H1 (cell line): ENCODE results near the gene ATP2B1. TPM values are rescaled to one million over a fixed set of nuclear protein-coding genes. Genes with fewer than 3 reads are reported as not detected.

ENCODE experiments used
- CTCF ChIA-PET: fragments of 300-600 bp; sonication (Branson Sonifier 250); formaldehyde crosslinking; loops from one replicate; lab custom pipeline; 2021; ENCODE audit not compliant: partially characterized antibody; lab: Charles Lee
- POLR2A ChIA-PET: fragments of 300-600 bp; sonication (Branson Sonifier 250); formaldehyde crosslinking; loops from one replicate; lab custom pipeline; 2021; ENCODE audit warnings: inconsistent platforms; ENCODE audit not compliant: partially characterized antibody; lab: Charles Lee
- DNase-seq, 2 experiments: peaks; one replicate each; pipeline versions ENCODE4 v3.0.0 to v3.0.0-alpha.2; 2010 to 2022; ENCODE audit warnings: low spot score in 2 of 2, low read depth in 1 of 2, mixed read lengths in 1 of 2
- FAIRE-seq: peaks from 2 replicates; lab custom pipeline; 2011; peaks lifted over from hg19 to GRCh38; lab: Jason Lieb, UNC
- H2AFZ ChIP-seq: 2 replicates; pipeline ENCODE4 v1.8.1; 2012; ENCODE audit warnings: low read length, inconsistent platforms
- H2AK5ac ChIP-seq: 2 replicates; pipeline ENCODE4 v1.6.1; 2013; ENCODE audit warnings: low read depth, low read length
- H2BK120ac ChIP-seq: replicated peaks from 2 replicates; pipeline ENCODE3; 2013; ENCODE audit warnings: low read depth, low read length, inconsistent platforms
- H2BK12ac ChIP-seq: 2 replicates; pipeline ENCODE4 v1.6.1; 2013; ENCODE audit warnings: low read depth, low read length
- H2BK15ac ChIP-seq: 2 replicates; pipeline ENCODE4 v1.6.1; 2013; ENCODE audit warnings: low read length
- H2BK20ac ChIP-seq: 2 replicates; pipeline ENCODE4 v1.6.1; 2013; ENCODE audit warnings: low read length
- H2BK5ac ChIP-seq: 2 replicates; pipeline ENCODE4 v1.6.1; 2013; ENCODE audit warnings: low read depth, low read length
- H3K14ac ChIP-seq: 2 replicates; pipeline ENCODE4 v1.6.1; 2013; ENCODE audit warnings: inconsistent platforms; ENCODE audit not compliant: insufficient read length
- H3K18ac ChIP-seq: 2 replicates; pipeline ENCODE4 v1.6.1; 2013; ENCODE audit warnings: low read length; ENCODE audit errors: extremely low read depth
- H3K23ac ChIP-seq: 2 replicates; pipeline ENCODE4 v1.6.1; 2013; ENCODE audit warnings: inconsistent platforms; ENCODE audit not compliant: insufficient read length
- H3K23me2 ChIP-seq: 2 replicates; pipeline ENCODE4 v1.6.1; 2013; ENCODE audit warnings: low read depth, low read length
- H3K27ac ChIP-seq: 2 replicates; pipeline ENCODE4 v1.6.1; 2011; ENCODE audit warnings: low read depth, low read length, inconsistent platforms
- H3K27me3 ChIP-seq, 4 experiments: replicated peaks in 1 of 4; 1 replicate in 1 of 4; 2 replicates in 3 of 4; pipeline versions ENCODE4 v1.6.1 to v1.8.1; 2011 to 2013; ENCODE audit warnings: low read length in 3 of 4, mild to moderate bottlenecking in 3 of 4, inconsistent platforms in 2 of 4, mixed read lengths in 2 of 4, moderate library complexity in 1 of 4; ENCODE audit not compliant: control insufficient read depth in 3 of 4, insufficient read depth in 3 of 4; ENCODE audit errors: extremely low read depth in 1 of 4
- H3K36me3 ChIP-seq, 4 experiments: 2 replicates each; pipeline versions ENCODE4 v1.6.1 to v1.8.1; 2011 to 2013; ENCODE audit warnings: mild to moderate bottlenecking in 4 of 4, low read length in 3 of 4, moderate library complexity in 2 of 4, control low read depth in 1 of 4, inconsistent platforms in 1 of 4; ENCODE audit not compliant: insufficient read depth in 4 of 4, control insufficient read depth in 2 of 4
- H3K4ac ChIP-seq: replicated peaks from 2 replicates; pipeline ENCODE3; 2013; ENCODE audit warnings: low read length, low read depth, mixed read lengths, inconsistent platforms; ENCODE audit not compliant: insufficient read length
- H3K4me1 ChIP-seq, 4 experiments: replicated peaks in 1 of 4; 1 replicate in 1 of 4; 2 replicates in 3 of 4; pipeline versions ENCODE4 v1.6.1 to v1.8.1; 2011 to 2013; ENCODE audit warnings: low read length in 3 of 4, inconsistent platforms in 2 of 4, mixed read lengths in 1 of 4; ENCODE audit not compliant: insufficient read depth in 4 of 4, control insufficient read depth in 3 of 4
- H3K4me2 ChIP-seq, 2 experiments: 2 replicates each; pipeline versions ENCODE4 v1.6.1 to v1.8.1; 2011 to 2013; ENCODE audit warnings: low read depth in 2 of 2, low read length in 2 of 2, control low read depth in 1 of 2, inconsistent platforms in 1 of 2, mild to moderate bottlenecking in 1 of 2; ENCODE audit not compliant: insufficient read depth in 1 of 2
- H3K4me3 ChIP-seq, 4 experiments: fragments of 200-600, 300-600 bp in 1 of 4; sonication (generic), shearing (Covaris generic), sonication (Bioruptor Twin) in 1 of 4; 2 replicates each; pipeline versions ENCODE4 v1.5.1 to v1.8.1; 2011 to 2016; ENCODE audit warnings: low read length in 4 of 4, low read depth in 3 of 4, control low read depth in 2 of 4, inconsistent platforms in 2 of 4, mild to moderate bottlenecking in 2 of 4, mixed read lengths in 1 of 4, moderate library complexity in 1 of 4; ENCODE audit not compliant: insufficient read depth in 2 of 4; ENCODE audit errors: extremely low read depth in 1 of 4
- H3K56ac ChIP-seq: replicated peaks from 2 replicates; pipeline ENCODE3; 2013; ENCODE audit warnings: low read depth, mild to moderate bottlenecking, mixed read lengths, low read length, inconsistent platforms; ENCODE audit not compliant: insufficient read length
- H3K79me1 ChIP-seq: 2 replicates; pipeline ENCODE4 v1.6.1; 2013; ENCODE audit warnings: low read depth, low read length, control low read depth
- H3K79me2 ChIP-seq, 2 experiments: 2 replicates each; pipeline versions ENCODE4 v1.6.1 to v1.8.1; 2012 to 2013; ENCODE audit warnings: low read length in 2 of 2, mild to moderate bottlenecking in 2 of 2, inconsistent platforms in 1 of 2; ENCODE audit not compliant: insufficient read depth in 2 of 2, control insufficient read depth in 1 of 2
- H3K9ac ChIP-seq, 4 experiments: replicated peaks in 1 of 4; 1 replicate in 1 of 4; 2 replicates in 3 of 4; pipeline versions ENCODE4 v1.6.1 to v1.8.1; 2011 to 2013; ENCODE audit warnings: low read depth in 3 of 4, low read length in 3 of 4, control low read depth in 2 of 4, mild to moderate bottlenecking in 2 of 4, moderate library complexity in 2 of 4, inconsistent platforms in 1 of 4; ENCODE audit errors: extremely low read depth in 1 of 4
- H3K9me3 ChIP-seq, 2 experiments: 2 replicates each; pipeline versions ENCODE4 v1.6.1 to v1.8.1; 2012 to 2013; ENCODE audit warnings: mild to moderate bottlenecking in 2 of 2, moderate library complexity in 2 of 2, control low read depth in 1 of 2, inconsistent platforms in 1 of 2, low read depth in 1 of 2, low read length in 1 of 2, mixed read lengths in 1 of 2; ENCODE audit not compliant: insufficient read depth in 2 of 2
- H4K20me1 ChIP-seq, 2 experiments: replicated peaks in 1 of 2; 2 replicates each; pipeline versions ENCODE3 to v1.8.1; 2011 to 2013; ENCODE audit warnings: inconsistent platforms in 2 of 2, low read length in 2 of 2, mild to moderate bottlenecking in 1 of 2; ENCODE audit not compliant: insufficient read depth in 2 of 2, control insufficient read depth in 1 of 2
- H4K5ac ChIP-seq: 2 replicates; pipeline ENCODE4 v1.6.1; 2013; ENCODE audit warnings: low read length, low read depth, mixed read lengths, inconsistent platforms; ENCODE audit not compliant: insufficient read length
- H4K8ac ChIP-seq: 2 replicates; pipeline ENCODE4 v1.8.0; 2013; ENCODE audit warnings: mild to moderate bottlenecking, moderate library complexity, low read length, inconsistent platforms; ENCODE audit not compliant: insufficient read depth; ENCODE audit errors: extremely low read depth
- H4K91ac ChIP-seq: replicated peaks from 2 replicates; pipeline ENCODE3; 2013; ENCODE audit warnings: low read length, mixed read lengths, inconsistent platforms; ENCODE audit not compliant: insufficient read length
- POU5F1 ChIP-seq: IDR thresholded peaks from 2 replicates; pipeline ENCODE4 v1.6.1; 2011; ENCODE audit warnings: low read depth, mild to moderate bottlenecking, low read length, moderate library complexity
- SUZ12 ChIP-seq: fragments of 200-600 bp; sonication (generic); IDR thresholded peaks from 2 replicates; pipeline ENCODE4 v1.6.1; 2012; ENCODE audit warnings: mild to moderate bottlenecking, inconsistent platforms, low read length, moderate library complexity, mixed read lengths
- WGBS, 2 experiments: shearing (Covaris generic) in 1 of 2; methylation state at CpG; one replicate each; pipeline versions ENCODE4 v1.1.6 to v1.1.7; 2013 to 2015; ENCODE audit warnings: low lambda C conversion rate in 2 of 2, mixed read lengths in 2 of 2, inconsistent platforms in 1 of 2, low coverage in 1 of 2, missing lambda C conversion rate in 1 of 2; ENCODE audit not compliant: insufficient replicate concordance in 2 of 2, insufficient coverage in 1 of 2, insufficient read length in 1 of 2; ENCODE audit errors: extremely low coverage in 1 of 2, missing lambda C conversion rate in 1 of 2; 5-methylcytosine and 5-hydroxymethylcytosine counted together
- polyA plus RNA-seq, 7 experiments: library from polyadenylated mRNA; depleted of rRNA in 3 of 7; stranded (reverse) in 5 of 7; unstranded in 2 of 7; fragments of >200 nt in 5 of 7; fragments of 200-250 nt in 2 of 7; gene quantifications; 1 replicate in 5 of 7; 2 replicates in 1 of 7; 4 replicates in 1 of 7; pipeline versions ENCODE4 v1.2.1 to v1.2.3, GENCODE V29; 2011 to 2013; ENCODE audit warnings: missing spikeins in 2 of 7, mixed read lengths in 2 of 7
- total RNA-seq: library from RNA; stranded (reverse); fragmentation: NEBNext Ultra II Directional; extraction: Animal tissue kit (Norgen Biotek cat#: 25700); gene quantifications from 2 replicates; pipeline ENCODE4 v1.2.1, GENCODE V29; 2021

The ATP2B1 gene
- total and polyA plus RNA-seq, 2 of the 8 experiments (the other 6 are each of a cell fraction or from before 2014, with no cell fraction given), result 4.3 to 32.0 TPM

DNA sequence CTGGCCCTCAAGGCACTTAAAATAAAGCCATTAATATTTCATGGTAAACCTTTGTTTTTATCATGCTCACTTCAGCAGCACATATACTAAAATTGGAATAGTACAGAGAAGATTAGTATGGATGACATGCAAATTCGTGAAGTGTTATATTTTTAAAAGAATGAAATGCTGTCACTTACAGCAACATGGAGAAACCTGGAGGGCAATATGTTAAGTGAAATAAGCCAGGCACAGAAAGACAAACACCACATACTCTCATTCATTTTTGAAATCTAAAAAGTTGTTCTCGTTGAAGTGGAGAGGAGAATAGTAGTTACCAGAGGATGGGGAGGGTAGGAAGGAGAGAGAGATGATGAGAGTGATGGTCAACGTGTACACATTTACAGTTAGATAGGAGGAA lies 45.4 kb upstream of the ATP2B1 start:
- no peaks in the 10 kb centered on the region; a peak in 1 of 7 replicates for H3K27me3 ChIP-seq
- H3K18ac ChIP-seq, result no peak overlapping the region
- no peak overlapping the region for H3K9ac ChIP-seq
- DNase-seq (no peak), FAIRE-seq (no peak)
- H2BK120ac ChIP-seq, result no peak overlapping the region
- no peak overlapping the region for H4K91ac ChIP-seq
- H3K56ac ChIP-seq, result no peak overlapping the region
- H2BK5ac ChIP-seq, result no peak overlapping the region
- H3K4ac ChIP-seq, result no peak overlapping the region
- no peak overlapping the region for H2BK20ac ChIP-seq
- 91% methylated on average over 3 of the region's 3 CpGs; no CpG with 5 or more reads in 1 of the 2 experiments for WGBS, 2 experiments
- no peaks in the 10 kb centered on the region for H3K4me1 ChIP-seq
- no peak overlapping the region for H3K14ac ChIP-seq
- no peak overlapping the region for H3K4me3 ChIP-seq
- no peak overlapping the region for H2AK5ac ChIP-seq
- no peak overlapping the region for H2BK12ac ChIP-seq
- no peak overlapping the region for H3K23ac ChIP-seq
- POLR2A ChIA-PET, result no interaction called here
- no peaks in the 10 kb centered on the region for H3K9me3 ChIP-seq
- H3K36me3 ChIP-seq, result no peaks in the 10 kb centered on the region
- no peak overlapping the region for H2BK15ac ChIP-seq
- no peak overlapping the region for H4K5ac ChIP-seq
- H4K8ac ChIP-seq, result no peak overlapping the region
- H3K23me2 ChIP-seq, result no peaks in the 10 kb centered on the region
- CTCF ChIA-PET, result no interaction called here
- H2AFZ ChIP-seq, result no peak overlapping the region
- no peaks in the 10 kb centered on the region for H4K20me1 ChIP-seq
- H3K27ac ChIP-seq, result no peak overlapping the region
- H3K79me2 ChIP-seq, result no peaks in the 10 kb centered on the region
- H3K79me1 ChIP-seq, result no peaks in the 10 kb centered on the region
- H3K4me2 ChIP-seq, result no peak overlapping the region
- no peak for TF ChIP-seq SUZ12
- TF ChIP-seq POU5F1, result no peak
